ENCODE measurements around the gene SEMA3F. TPM values are rescaled to one million over a fixed set of nuclear protein-coding genes. Genes with fewer than 3 reads are reported as not detected.

SEMA3F gene
- total and polyA plus RNA-seq, 10 of the 15 experiments (the other 5 are each of a cell fraction or from before 2014, with no cell fraction given) = 0.08 to 0.28 (median 0.12) TPM; not detected in 6

GRCh38 chr3:50212971-50213370 is 57.8 kb downstream of the SEMA3F start:
- H4K20me1 ChIP-seq (ENCODE audit: control insufficient read depth, insufficient read depth) = no peaks in the 10 kb centered on the region
- H3K4me3 ChIP-seq = no peak overlapping the region
- intact Hi-C loops (cut with micrococcal nuclease; ENCODE audit: unreplicated experiment) = no loop called here
- H3K27ac ChIP-seq (ENCODE audit: control insufficient read depth, insufficient read depth) = no peak overlapping the region
- H3K27me3 ChIP-seq (replicated peaks in 1 of 2; ENCODE audit: control insufficient read depth in 2 of 2, insufficient read depth in 2 of 2, low read length in 1 of 2) = no peaks in the 10 kb centered on the region; a peak in 2 of 4 replicates
- ChIA-PET SMC1A (ENCODE audit: uncharacterized antibody, unreplicated experiment) (no interaction called here), POLR2A (no interaction called here), RAD21 (ENCODE audit: unreplicated experiment) (no interaction called here), CTCF (no interaction called here)
- H3K79me2 ChIP-seq (ENCODE audit: control insufficient read depth, insufficient read depth, low read length) = no peaks in the 10 kb centered on the region
- no peaks in the 10 kb centered on the region for H3K4me1 ChIP-seq (ENCODE audit: control insufficient read depth, insufficient read depth, low read length)
- FAIRE-seq (no peak), DNase-seq (ENCODE audit: low read depth, low spot score) (no peak), ATAC-seq (no peak)
- TF ChIP-seq BRCA1 (IDR thresholded peaks at IDR 0.05; ENCODE audit: low read depth, low read length) (no peak), ELK1 (IDR thresholded peaks at IDR 0.05; ENCODE audit: low read depth, low read length) (no peak), KDM1A (IDR thresholded peaks at IDR 0.05; ENCODE audit: borderline replicate concordance) (no peak), NFXL1 (IDR thresholded peaks at IDR 0.05; ENCODE audit: borderline replicate concordance) (no peak), RFX5 (IDR thresholded peaks at IDR 0.05; ENCODE audit: low read depth, low read length) (no peak), CEBPB (IDR thresholded peaks at IDR 0.05; ENCODE audit: borderline replicate concordance in 1 of 2, low read depth in 2 of 2, low read length in 2 of 2) (no peak), RELA (IDR thresholded peaks at IDR 0.05; ENCODE audit: borderline replicate concordance, partially characterized antibody) (no peak), NFIC (IDR thresholded peaks at IDR 0.05; ENCODE audit: low read depth, low read length) (no peak), SIX5 (IDR thresholded peaks at IDR 0.05; ENCODE audit: low read depth, low read length, severe bottlenecking) (no peak), ZNF384 (IDR thresholded peaks at IDR 0.05; ENCODE audit: borderline replicate concordance, low read depth, low read length) (no peak), MYC (IDR thresholded peaks at IDR 0.05; ENCODE audit: insufficient read depth, insufficient read length, insufficient replicate concordance, low read length, severe bottlenecking) (no peak), DPF2 (IDR thresholded peaks at IDR 0.05) (no peak), NRF1 (conservative IDR thresholded peaks at IDR 0.05; ENCODE audit: low read depth, low read length) (no peak)
- WGBS (ENCODE audit: insufficient coverage, insufficient replicate concordance, low lambda C conversion rate, missing lambda C conversion rate) = 4% methylated on average over 3 of the region's 3 CpGs
- no TSS peak for BruUV-seq (replicated peaks)
- H2AFZ ChIP-seq (ENCODE audit: control insufficient read depth, low read depth, low read length) = no peak overlapping the region
- in situ Hi-C loops (cut with MboI) = no loop called here
- no peaks in the 10 kb centered on the region for H3K9me3 ChIP-seq (replicated peaks; ENCODE audit: control insufficient read depth, insufficient read depth, low read length)
- H3K36me3 ChIP-seq (ENCODE audit: control insufficient read depth in 2 of 2, insufficient read depth in 2 of 2, low read length in 1 of 2) = no peaks in the 10 kb centered on the region
- no peak overlapping the region for H3K9ac ChIP-seq (ENCODE audit: control insufficient read depth, insufficient read depth, low read length)
- no peak overlapping the region for H3K4me2 ChIP-seq (ENCODE audit: control insufficient read depth, insufficient read depth)
